ENCODE results near the gene ADGRL1.

- TF ChIP-seq, protein P1, sequence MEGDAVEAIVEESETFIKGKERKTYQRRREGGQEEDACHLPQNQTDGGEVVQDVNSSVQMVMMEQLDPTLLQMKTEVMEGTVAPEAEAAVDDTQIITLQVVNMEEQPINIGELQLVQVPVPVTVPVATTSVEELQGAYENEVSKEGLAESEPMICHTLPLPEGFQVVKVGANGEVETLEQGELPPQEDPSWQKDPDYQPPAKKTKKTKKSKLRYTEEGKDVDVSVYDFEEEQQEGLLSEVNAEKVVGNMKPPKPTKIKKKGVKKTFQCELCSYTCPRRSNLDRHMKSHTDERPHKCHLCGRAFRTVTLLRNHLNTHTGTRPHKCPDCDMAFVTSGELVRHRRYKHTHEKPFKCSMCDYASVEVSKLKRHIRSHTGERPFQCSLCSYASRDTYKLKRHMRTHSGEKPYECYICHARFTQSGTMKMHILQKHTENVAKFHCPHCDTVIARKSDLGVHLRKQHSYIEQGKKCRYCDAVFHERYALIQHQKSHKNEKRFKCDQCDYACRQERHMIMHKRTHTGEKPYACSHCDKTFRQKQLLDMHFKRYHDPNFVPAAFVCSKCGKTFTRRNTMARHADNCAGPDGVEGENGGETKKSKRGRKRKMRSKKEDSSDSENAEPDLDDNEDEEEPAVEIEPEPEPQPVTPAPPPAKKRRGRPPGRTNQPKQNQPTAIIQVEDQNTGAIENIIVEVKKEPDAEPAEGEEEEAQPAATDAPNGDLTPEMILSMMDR (IDR thresholded peaks at IDR 0.05 in 2 of 3, conservative IDR thresholded peaks at IDR 0.05 in 1 of 3; ENCODE audit: borderline replicate concordance in 1 of 3, insufficient read depth in 1 of 3, low read depth in 2 of 3, low read length in 2 of 3): no peak
- no peak for TF ChIP-seq POLR2A (IDR thresholded peaks at IDR 0.05; ENCODE audit: borderline replicate concordance, extremely low read depth, insufficient read depth, insufficient read length)
- TF ChIP-seq POLR2AphosphoS5 (IDR thresholded peaks at IDR 0.05; ENCODE audit: low read depth, low read length): no peak
These were observed 37.6 kb downstream of the ADGRL1 start for GRCh38 chr19:14168259-14168972.
